ENCODE data around the gene CD200.
"Not testable (repeated sequence)": the region's sequence is repeated elsewhere in the genome, so short reads cannot be mapped to it uniquely, and the experiment has no call there.

Gene CD200

GRCh38 chr3:112395896-112396290 is 62.9 kb downstream of the CD200 start:
- POLR2A ChIA-PET, result no interaction called here
- CTCF ChIA-PET, result interaction anchor here (0.8 to 1.4 kb wide), 2 partner anchors 11 to 14 kb away, joined by 3 to 4 read pairs; no protein-coding TSS in a partner anchor
- no peak for TF ChIP-seq CTCF (IDR thresholded peaks at IDR 0.05; ENCODE audit: insufficient read depth, low read length, missing control alignments)
- no peak for DNase-seq (ENCODE audit: low read depth, low spot score)
- H3K4me3 ChIP-seq (ENCODE audit: low read depth, low read length), result no peak overlapping the region

GRCh38 chr3:112397556-112397955 is 64.6 kb downstream of the CD200 start:
- DNase-seq (ENCODE audit: low read depth, low spot score), result no peak
- TF ChIP-seq CTCF (IDR thresholded peaks at IDR 0.05; ENCODE audit: insufficient read depth, low read length, missing control alignments), result no peak
- ChIA-PET POLR2A (no interaction called here), CTCF (no interaction called here)
- H3K4me3 ChIP-seq (ENCODE audit: low read depth, low read length), result no peak overlapping the region

- no peak overlapping the region for H3K4me3 ChIP-seq (ENCODE audit: low read depth, low read length)
- POLR2A ChIA-PET, result no interaction called here
- no peak for DNase-seq (ENCODE audit: low read depth, low spot score)
- TF ChIP-seq CTCF (IDR thresholded peaks at IDR 0.05; ENCODE audit: insufficient read depth, low read length, missing control alignments), result no peak
- CTCF ChIA-PET, result no interaction called here
Measured at GRCh38 chr3:112399064-112399463, 66.1 kb downstream of the CD200 start.

- DNase-seq (ENCODE audit: low read depth, low spot score); CTCF ChIA-PET; H3K4me3 ChIP-seq (ENCODE audit: low read depth, low read length); POLR2A ChIA-PET: not testable (repeated sequence)
Measured at GRCh38 chr3:112399554-112399953, 66.6 kb downstream of the CD200 start.

- DNase-seq (ENCODE audit: low read depth, low spot score); POLR2A ChIA-PET; CTCF ChIA-PET; H3K4me3 ChIP-seq (ENCODE audit: low read depth, low read length): not testable (repeated sequence)
Measured at GRCh38 chr3:112400317-112400716, 67.4 kb downstream of the CD200 start.

GRCh38 chr3:112401617-112402016 is 68.7 kb downstream of the CD200 start:
- CTCF ChIA-PET, result no interaction called here
- POLR2A ChIA-PET, result no interaction called here
- H3K4me3 ChIP-seq (ENCODE audit: low read depth, low read length), result no peak overlapping the region
- no peak for TF ChIP-seq CTCF (IDR thresholded peaks at IDR 0.05; ENCODE audit: insufficient read depth, low read length, missing control alignments)
- no peak for DNase-seq (ENCODE audit: low read depth, low spot score)

- POLR2A ChIA-PET, result no interaction called here
- no peak overlapping the region for H3K4me3 ChIP-seq (ENCODE audit: low read depth, low read length)
- no peak for TF ChIP-seq CTCF (IDR thresholded peaks at IDR 0.05; ENCODE audit: insufficient read depth, low read length, missing control alignments)
- DNase-seq (ENCODE audit: low read depth, low spot score), result no peak
- CTCF ChIA-PET, result no interaction called here
Measured at GRCh38 chr3:112403103-112403502, 70.1 kb downstream of the CD200 start.

GRCh38 chr3:112404924-112405549 is 72.1 kb downstream of the CD200 start:
- CTCF ChIA-PET, POLR2A ChIA-PET: not testable (repeated sequence)

More at GRCh38 chr3:112404924-112405549, 72.1 kb downstream of the CD200 start:
- not testable (repeated sequence) for H3K4me3 ChIP-seq (ENCODE audit: low read depth, low read length); DNase-seq (ENCODE audit: low read depth, low spot score)
